Measurements from ENCODE around the gene OR1K1.
"Not testable (repeated sequence)": the region's sequence is repeated elsewhere in the genome, so short reads cannot be mapped to it uniquely, and the experiment has no call there.

Gene OR1K1, protein sequence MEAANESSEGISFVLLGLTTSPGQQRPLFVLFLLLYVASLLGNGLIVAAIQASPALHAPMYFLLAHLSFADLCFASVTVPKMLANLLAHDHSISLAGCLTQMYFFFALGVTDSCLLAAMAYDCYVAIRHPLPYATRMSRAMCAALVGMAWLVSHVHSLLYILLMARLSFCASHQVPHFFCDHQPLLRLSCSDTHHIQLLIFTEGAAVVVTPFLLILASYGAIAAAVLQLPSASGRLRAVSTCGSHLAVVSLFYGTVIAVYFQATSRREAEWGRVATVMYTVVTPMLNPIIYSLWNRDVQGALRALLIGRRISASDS

DNA sequence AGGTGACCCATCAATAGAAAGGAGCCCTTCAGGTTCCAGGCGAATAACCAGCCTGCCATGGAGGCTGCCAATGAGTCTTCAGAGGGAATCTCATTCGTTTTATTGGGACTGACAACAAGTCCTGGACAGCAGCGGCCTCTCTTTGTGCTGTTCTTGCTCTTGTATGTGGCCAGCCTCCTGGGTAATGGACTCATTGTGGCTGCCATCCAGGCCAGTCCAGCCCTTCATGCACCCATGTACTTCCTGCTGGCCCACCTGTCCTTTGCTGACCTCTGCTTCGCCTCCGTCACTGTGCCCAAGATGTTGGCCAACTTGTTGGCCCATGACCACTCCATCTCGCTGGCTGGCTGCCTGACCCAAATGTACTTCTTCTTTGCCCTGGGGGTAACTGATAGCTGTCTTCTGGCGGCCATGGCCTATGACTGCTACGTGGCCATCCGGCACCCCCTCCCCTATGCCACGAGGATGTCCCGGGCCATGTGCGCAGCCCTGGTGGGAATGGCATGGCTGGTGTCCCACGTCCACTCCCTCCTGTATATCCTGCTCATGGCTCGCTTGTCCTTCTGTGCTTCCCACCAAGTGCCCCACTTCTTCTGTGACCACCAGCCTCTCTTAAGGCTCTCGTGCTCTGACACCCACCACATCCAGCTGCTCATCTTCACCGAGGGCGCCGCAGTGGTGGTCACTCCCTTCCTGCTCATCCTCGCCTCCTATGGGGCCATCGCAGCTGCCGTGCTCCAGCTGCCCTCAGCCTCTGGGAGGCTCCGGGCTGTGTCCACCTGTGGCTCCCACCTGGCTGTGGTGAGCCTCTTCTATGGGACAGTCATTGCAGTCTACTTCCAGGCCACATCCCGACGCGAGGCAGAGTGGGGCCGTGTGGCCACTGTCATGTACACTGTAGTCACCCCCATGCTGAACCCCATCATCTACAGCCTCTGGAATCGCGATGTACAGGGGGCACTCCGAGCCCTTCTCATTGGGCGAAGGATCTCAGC lies at the start of gene OR1K1:
OR1K1 (plus strand) TSS at position 58 of the 995 bp plus-strand sequence; CDS start at position 58, 0 bp downstream.
- DNase-seq: no peak

DNA sequence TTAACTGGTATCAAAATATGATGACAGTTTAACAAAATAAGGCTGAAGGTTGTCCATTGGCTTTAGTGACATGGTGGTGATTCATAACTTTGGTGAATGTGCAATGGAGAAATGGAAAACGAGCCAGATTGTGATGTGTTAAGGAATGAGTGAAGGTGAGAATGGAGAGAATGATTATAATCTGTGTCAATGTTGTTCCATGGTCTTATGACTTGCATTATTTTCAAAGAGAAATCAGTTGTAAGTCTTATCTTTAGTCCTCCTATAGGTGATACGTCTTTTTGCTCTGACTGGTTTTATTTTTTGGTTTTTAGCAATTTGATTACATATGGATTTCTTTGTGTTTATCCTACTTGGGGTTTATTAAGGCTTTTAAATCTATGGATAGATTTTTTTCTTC lies 45.1 kb upstream of the OR1K1 start:
- DNase-seq: no peak

DNA sequence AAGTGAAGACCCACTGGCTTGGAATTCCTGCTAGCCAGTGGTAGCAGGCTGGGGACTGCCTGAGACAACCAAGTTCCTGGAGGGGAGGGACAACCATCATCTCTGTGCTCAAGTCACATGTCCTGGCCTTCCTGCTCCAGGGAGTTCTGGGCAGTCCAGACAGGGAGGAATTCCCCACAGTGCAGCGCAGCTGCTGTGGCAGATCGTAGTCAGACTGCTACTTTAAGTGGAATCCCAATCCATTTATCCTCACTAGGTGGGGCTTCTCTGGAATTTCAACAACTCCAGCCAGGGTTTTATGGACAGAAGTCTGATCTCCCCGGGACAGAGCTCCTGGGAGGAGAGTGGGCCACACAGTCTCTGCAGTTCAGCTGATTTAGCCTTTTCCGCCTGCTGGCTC lies 32.1 kb upstream of the OR1K1 start:
- no peak for DNase-seq

DNA sequence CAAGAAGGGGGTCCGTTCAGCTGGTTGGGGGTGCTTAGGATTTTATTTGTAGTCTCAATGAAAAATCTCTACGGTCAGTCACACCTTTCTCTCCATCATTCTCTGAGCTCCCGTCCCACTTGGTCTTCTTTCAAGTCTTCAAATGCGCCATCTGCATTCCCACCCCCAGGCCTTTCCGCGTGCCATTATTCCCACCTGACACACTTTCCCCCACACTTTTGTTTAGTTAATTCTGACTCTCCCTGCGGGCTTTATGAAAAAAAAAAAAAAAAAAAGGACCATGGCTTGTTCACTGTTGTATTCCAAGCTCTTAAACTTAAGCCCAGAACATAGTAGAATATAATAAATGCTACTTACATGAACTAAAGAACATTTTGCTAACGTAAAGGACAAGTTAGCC lies 22.9 kb upstream of the OR1K1 start:
- no peak for DNase-seq

DNA sequence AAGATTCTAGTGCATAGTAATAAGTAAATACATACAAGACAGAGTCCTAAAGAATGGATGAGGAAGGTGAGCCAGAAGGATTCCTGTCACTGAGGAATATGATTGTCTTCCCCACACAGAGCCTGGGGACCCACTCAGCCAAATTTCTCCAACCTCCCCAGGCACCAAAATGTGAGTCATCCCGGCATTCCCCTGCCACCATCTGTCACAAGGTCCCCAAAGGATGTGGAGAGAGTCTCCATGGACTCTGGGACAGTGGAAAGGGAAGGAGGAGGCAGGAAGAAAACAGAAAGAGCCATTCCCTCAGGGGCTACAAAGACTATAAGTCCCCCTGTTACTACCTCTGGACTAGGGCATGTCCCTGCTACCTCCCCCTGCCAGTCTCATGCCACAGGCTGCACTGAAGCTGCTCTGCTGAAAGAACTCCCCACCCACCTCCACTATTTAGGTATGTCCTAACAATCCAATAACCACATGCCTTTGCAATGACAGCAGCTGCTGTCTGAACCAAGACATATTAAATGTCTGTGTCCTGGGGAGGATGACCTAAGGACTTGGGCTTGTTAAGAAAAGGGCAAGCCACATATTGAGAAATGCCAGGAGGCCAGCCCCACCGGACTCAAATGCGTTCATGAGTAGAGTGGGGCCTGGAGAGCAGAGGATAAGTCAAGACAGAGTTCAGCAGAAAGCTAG lies 21.8 kb upstream of the OR1K1 start:
- DNase-seq: no peak

DNA sequence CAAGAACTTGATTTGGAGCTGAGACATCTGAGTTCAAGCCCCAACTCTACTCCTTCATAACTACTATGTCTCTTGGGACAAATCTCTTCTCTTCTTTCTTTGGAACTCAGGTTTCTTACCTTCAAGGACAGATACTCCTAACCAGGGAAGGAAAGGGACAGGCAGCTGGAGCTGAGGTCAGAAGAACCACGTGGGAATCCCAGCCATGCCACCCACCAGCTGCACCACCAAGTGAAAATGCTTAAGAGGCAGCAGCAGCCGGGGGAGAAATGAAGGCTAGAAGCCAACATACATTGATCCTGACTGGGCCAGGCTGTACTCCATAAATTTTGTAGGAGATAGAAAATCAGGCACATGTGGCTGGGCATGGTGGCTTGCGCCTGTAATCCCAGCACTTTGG lies 20.7 kb upstream of the OR1K1 start:
- no peak for DNase-seq

DNA sequence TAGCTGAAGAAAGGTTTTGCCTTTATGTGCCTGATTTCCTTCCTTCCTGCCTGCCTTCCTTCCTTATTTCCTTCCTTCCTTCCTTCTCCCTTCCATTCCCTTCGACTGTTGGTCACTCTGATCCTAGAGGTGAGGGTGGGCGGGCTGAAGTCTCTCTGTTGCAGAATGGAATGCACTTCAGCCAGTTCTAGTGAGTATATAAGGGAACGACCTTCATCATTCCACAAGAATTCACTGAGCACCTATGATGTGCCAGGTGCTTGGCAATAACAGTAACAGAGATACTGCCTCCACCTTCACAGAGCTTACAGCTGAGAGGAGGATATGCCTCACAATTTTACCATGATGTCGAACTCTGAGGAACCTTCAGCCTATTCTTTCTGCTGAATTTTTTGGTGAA lies 19.9 kb upstream of the OR1K1 start:
- no peak for DNase-seq

DNA sequence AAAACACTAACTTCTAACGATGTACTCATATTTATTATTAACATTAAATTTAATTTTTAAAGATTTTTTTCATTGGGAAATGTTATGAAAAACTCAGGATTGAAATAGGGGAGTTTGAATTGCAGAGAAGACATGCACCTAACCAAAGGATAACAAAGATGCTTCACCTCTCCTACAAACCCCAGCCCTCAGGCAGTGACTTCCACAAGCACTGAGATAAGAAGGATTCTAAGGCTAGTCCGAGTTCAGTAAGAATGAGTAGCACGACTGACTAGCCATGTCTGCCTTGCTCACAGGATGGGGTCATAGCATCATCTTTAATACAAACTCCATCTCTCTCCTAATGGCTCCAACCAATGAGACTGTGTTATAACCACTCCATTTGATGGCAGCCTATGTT lies 18.3 kb upstream of the OR1K1 start:
- no peak for DNase-seq

DNA sequence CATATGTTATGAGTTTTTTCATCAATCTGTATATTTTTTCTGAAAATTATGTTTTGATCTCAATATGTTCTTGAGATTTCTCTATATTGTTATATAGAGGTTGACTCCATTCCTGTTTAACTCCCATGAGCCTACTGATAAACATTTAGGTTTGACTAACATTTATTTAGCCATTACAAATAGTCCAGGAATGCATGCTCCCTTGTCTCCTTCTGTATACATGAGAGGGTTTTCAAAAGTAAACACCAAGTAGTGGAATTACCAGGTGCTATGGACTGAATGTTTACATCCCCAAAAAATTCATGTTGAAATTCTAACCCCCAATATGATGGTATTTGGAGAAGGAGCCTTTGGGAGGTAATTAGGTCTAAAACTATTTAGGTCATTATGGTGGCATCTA lies 14.7 kb upstream of the OR1K1 start:
- no peak for DNase-seq

DNA sequence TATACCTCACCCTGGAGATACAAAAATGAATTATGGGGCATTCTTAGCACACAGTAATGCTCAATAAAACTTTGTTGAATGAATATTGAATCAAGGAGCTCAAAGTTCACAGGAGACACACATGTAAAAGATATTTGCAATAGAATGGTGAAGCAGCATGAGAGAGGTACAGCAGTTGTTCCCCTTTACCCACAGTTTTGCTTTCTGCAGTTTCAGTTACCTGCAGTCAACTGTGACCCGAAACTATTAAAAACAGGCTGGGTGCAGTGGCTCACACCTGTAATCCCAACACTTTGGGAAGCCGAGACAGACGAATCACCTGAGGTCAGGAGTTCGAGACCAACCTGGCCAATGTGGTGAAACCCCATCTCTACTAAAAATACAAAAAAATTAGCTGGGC lies 13.6 kb upstream of the OR1K1 start:
- DNase-seq: no peak

DNA sequence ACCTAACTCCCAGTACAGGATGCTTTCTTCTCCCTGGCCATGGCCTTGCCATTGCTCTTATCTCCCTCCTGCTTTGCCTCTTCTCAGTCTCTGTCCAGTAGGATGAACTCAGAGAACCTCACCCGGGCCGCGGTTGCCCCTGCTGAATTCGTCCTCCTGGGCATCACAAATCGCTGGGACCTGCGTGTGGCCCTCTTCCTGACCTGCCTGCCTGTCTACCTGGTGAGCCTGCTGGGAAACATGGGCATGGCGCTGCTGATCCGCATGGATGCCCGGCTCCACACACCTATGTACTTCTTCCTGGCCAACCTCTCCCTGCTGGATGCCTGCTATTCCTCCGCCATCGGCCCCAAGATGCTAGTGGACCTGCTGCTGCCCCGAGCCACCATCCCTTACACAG lies 11.1 kb upstream of the OR1K1 start, which contains the start of gene OR5C1:
OR5C1 (plus strand) TSS at position 103 of the 400 bp plus-strand sequence; CDS start at position 103, 0 bp downstream.
- no peak for DNase-seq

DNA sequence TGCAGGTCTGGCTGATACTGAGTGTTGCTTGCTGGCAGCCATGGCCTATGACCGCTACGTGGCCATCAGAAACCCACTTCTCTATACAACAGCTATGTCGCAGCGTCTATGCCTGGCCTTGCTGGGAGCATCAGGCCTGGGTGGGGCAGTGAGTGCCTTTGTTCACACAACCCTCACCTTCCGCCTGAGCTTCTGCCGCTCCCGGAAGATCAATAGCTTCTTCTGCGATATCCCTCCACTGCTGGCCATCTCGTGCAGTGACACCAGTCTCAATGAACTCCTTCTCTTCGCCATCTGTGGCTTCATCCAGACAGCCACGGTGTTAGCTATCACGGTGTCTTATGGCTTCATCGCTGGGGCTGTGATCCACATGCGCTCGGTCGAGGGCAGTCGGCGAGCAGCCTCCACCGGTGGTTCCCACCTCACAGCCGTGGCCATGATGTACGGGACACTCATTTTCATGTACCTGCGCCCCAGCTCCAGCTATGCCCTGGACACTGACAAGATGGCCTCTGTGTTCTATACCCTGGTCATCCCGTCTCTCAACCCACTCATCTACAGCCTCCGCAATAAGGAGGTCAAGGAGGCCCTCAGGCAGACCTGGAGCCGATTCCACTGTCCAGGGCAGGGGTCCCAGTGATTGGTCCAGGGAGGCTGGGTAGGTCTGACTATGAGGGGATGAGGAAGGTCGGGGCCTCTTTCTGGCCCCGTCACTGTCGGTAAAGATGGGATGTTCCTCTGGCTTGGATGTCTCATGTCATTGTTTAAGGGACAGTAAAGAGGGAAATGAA lies 10.5 kb upstream of the OR1K1 start:
- DNase-seq: no peak

DNA sequence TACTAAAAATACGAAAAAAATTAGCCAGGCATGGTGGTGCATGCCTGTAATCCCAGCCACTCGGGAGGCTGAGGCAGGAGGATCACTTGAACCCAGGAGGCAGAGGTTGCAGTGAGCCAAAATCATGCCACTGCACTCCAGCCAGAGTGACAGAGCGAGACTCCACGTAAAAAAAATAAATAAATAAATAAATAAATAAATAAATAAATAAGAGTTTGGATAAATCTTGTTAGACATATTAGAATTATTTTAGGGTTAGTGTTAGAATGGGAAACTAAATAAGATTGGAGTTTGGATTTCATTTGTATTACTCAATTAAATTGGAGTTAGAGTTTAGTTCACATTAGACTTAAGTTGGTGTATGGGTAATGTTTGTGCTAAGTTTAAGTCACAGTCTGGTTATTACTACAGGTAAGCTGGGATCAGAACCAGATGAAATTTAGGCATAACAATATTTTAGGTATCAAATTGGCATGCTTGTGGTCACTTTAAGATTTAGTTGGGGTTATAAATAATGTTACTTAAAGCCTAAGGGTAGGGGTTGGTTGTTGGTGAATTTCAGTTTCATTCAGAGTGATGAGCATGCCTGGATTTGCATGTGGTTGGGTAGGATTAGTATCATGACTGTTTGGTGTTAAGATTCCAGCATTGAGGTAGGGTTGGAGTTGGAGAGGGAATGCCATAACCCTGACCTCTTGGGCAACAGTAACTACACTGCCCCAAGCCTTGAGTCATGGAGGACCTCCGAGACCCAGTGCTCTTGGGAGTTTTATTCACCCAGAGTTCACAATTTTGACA lies 7.9 kb upstream of the OR1K1 start:
- no peak for DNase-seq

DNA sequence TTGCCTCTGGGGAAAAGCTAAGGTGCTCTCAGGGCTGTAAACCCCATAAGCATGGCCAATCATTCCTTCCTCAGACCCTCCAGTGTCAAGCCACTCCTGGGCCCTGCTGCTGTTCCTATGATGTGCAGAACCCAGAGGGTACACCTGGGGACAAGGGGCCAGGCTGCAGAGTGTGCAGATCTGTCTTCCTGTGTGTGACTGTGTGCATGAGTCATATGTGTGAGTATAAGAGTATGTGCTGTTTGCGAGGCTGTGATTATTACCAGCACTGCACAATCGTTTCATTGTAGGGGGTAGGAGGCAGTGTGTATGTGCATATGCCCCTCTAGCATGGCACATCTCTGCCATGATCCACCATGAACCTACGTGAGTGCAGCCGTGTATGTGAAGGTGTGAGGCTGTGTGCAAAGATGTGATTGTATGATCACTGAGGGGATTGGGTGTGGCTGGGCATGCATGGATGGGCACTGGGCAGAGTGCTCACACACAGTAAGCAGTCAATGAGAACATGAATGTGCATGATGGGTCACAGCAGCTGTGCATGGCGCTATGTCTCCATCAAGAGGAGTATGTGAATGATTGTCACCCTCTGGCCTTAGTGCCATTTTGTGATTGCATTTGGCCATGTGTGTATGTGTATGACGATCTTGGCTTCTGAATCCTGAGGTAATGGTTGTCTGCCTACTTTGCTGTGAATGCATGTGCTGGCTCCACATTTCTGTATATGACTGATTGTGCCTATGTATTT lies 2.4 kb upstream of the OR1K1 start:
- no peak for DNase-seq

DNA sequence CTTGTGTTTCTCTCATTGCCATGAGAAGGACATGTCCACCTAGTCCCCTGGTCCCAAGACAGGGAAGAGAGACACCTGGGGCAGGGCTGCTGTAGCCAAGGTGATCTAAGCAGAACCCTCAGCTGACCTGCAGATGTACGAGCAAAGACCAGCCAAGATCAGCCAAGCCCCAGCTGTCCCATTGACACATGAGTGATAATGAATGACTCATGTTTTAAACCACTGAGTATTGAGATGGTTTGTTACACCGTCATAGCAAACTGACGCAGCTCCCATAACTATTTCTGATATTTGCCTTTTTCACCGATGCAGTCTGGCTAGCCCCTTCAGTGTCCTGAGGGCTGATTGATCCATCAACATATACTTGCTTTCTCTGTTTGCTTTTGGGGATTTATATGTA lies 6.7 kb downstream of the OR1K1 start:
- no peak for DNase-seq

DNA sequence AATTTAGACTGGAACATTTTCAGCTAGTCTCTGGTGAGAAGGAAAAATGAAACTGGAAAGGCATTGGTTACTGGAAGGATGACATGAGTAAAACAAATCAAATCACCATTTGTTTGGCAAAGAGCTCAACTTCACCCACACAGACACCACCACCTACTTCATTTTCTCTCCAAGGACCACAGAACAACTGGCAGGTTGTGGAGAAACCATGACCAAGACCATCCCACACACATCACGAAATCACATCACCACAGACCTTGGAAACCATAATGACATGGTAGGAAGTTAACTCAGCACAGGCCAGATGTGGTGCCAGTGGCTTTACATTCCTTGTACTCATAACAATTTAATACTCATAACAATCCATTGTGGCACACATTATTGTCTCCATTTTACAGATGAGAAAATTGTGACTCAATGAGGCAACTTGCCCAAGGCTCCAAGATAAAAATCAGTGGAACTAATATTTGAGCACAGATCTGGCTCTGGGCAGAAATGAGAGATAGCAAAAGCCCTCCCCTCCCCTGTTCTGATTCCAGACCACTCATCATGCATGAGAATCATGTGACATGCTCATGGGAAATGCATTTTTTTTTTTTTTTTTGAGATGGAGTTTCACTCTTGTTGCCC lies 7.5 kb downstream of the OR1K1 start:
- no peak for DNase-seq

DNA sequence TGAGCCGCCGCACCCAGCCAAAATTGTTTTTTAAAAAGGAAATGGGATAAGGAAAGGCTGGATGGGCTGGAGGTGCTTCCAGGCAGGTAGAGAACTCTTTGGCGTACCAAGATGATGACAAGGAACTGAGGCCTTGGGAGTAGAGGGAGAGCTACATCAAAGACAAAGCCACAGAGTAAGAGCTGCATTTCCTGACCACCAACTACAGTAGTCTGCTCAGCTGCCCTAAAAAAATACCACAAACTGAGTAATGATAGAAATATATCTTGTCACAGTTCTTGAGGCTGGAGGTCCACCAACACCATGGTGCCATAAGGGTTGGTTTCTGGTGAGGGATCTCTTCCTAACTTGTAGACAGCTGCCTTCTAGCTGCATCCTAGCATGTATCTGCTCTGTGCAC lies 8.2 kb downstream of the OR1K1 start:
- no peak for DNase-seq

DNA sequence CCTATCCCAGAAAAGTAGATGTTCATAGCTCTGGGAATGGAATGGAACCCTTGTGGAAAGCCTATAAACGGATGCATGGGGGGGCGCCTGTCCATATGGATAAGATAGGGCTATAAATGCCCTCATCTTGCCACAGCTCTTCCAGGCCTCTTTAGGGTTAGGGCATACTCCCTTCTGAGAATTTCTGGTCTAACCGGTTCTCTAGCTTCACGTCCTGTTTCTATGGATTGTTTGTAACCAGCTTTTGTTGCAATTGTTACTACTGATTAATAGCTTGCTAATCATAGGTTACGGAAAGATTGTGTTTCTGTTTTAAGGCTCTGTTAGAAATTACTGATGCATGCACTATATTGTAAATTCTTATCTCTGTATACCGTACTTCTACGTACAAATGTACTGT lies 9.3 kb downstream of the OR1K1 start:
- not testable (repeated sequence) for DNase-seq

DNA sequence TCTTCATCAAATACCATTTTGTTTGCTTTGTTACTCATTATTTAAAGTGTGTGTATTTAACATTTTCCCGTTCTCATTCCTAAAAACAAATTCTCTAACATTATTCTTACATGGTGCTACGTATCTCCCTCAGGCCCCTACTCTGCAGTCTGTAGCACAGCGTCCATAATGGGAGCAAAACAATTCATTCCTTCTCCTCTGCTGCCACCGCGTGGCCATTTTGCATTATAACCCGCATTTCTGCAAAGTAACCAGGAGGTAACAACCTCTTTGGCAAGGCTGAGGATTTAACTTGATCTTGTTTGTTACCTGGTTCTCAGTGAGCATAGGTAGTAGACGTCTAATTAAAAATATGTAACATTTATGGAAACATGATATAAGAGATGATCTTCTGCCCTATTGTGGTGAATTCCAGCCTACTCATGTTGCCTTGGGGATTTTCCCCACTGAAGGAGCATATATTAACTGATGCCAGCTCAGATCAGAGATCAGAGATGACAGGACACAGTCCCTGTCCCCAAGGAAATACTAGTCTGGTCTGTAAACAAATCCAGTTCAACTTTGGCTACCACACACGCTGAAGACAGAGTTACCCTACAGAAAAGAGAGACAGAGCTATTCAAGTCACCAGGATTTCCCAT lies 10.5 kb downstream of the OR1K1 start:
- DNase-seq: peak; percentile 73 to 87

DNA sequence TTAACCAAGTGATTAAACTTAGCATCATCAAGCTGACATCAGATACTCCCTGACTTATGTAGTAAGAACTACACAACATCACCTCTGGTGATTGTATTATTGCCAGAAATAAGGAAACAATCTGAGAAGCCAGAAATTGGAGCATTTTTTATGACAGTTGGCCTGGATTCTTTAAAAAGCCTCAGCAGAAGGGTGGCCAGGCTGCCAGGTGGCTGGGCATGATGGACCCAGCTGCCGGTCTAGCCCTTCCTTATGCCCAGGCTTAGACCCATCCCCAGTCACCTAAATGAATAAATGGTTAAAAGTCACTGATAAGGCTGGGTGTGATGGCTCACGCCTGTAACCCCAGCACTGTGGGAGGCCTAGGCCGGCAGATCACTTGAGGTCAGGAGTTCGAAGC lies 12.8 kb downstream of the OR1K1 start:
- DNase-seq: peak; percentile 69 to 77

Measured in NCI-H524 (cell line).